Lung (tissue), 12 donors: ENCODE measurements around the gene COL4A3. TPM values are rescaled to one million over a fixed set of nuclear protein-coding genes. Genes with fewer than 3 reads are reported as not detected.

ENCODE experiments used
- ATAC-seq: fragments of 200-7000 bp; cut with Tn5 transposase; one replicate; pipeline ENCODE4 v1.9.1; 2020; ENCODE audit warnings: moderate number of reproducible peaks; ENCODE audit not compliant: insufficient read depth, low FRiP score
- DNase-seq, 3 donors: peaks; one replicate each; pipeline ENCODE4 v3.0.0-alpha.2; 2013 to 2017
- H3K27ac ChIP-seq, 2 donors: one replicate each; pipeline ENCODE4 v1.5.1; 2013; ENCODE audit warnings: mild to moderate bottlenecking in 2 of 2, moderate library complexity in 2 of 2, control low read depth in 1 of 2, inconsistent platforms in 1 of 2, low read depth in 1 of 2, low read length in 1 of 2
- H3K27me3 ChIP-seq, 3 donors: one replicate each; pipeline ENCODE4 v1.5.1; 2013; ENCODE audit warnings: low read length in 2 of 3; ENCODE audit not compliant: control insufficient read depth in 3 of 3, insufficient read depth in 3 of 3
- H3K36me3 ChIP-seq, 4 donors: one replicate each; pipeline ENCODE4 v1.5.1; 2013; ENCODE audit warnings: low read length in 4 of 4, mild to moderate bottlenecking in 1 of 4, moderate library complexity in 1 of 4; ENCODE audit not compliant: control insufficient read depth in 4 of 4, insufficient read depth in 4 of 4
- H3K4me1 ChIP-seq, 5 donors: one replicate each; pipeline ENCODE4 v1.5.1; 2013; ENCODE audit warnings: low read length in 5 of 5, mild to moderate bottlenecking in 2 of 5, moderate library complexity in 1 of 5; ENCODE audit not compliant: control insufficient read depth in 5 of 5, insufficient read depth in 5 of 5
- H3K4me3 ChIP-seq: one replicate; pipeline ENCODE4 v1.5.1; 2013; ENCODE audit warnings: mild to moderate bottlenecking, control low read depth, moderate library complexity
- H3K9ac ChIP-seq, 2 donors: one replicate each; pipeline ENCODE4 v1.5.1; 2013; ENCODE audit warnings: low read length in 2 of 2, control low read depth in 1 of 2; ENCODE audit not compliant: insufficient read depth in 1 of 2
- H3K9me3 ChIP-seq, 4 donors: one replicate each; pipeline ENCODE4 v1.5.1; 2013; ENCODE audit warnings: low read length in 3 of 4, mild to moderate bottlenecking in 1 of 4, moderate library complexity in 1 of 4; ENCODE audit not compliant: control insufficient read depth in 4 of 4, insufficient read depth in 3 of 4
- CTCF ChIP-seq: IDR thresholded peaks from 2 replicates; pipeline ENCODE4 v1.5.1; 2012; ENCODE audit warnings: mild to moderate bottlenecking; ENCODE audit errors: control extremely low read depth, extremely low read depth
- WGBS, 2 donors: extraction: QIAGEN DNeasy Blood & Tissue Kit; methylation state at CpG; one replicate each; pipeline ENCODE4 v1.1.7; 2013; 5-methylcytosine and 5-hydroxymethylcytosine counted together
- polyA plus RNA-seq, 2 donors: library from polyadenylated mRNA; stranded (reverse); fragments of 200-250 nt; gene quantifications; one replicate each; pipeline ENCODE4 v1.2.1, GENCODE V29; 2013
- total RNA-seq, 2 donors: library from RNA; depleted of rRNA in 1 of 2; stranded (reverse); fragments of >200 nt in 1 of 2; gene quantifications; one replicate each; pipeline ENCODE4 v1.2.1, GENCODE V29; 2014 to 2021
- donor health status: control.
- donor health status: control.
- donor health status: Bipolar disorder and iron deficiency.
- donor health status: healthy.
- donor health status: DM: yes; HTN: yes; CAD: no.

Gene COL4A3
- total and polyA plus RNA-seq, 4 donors, result 3.5 to 34.2 (median 20.2) TPM

- 89 to 90% methylated on average over 33 of the region's 33 CpGs for WGBS, 2 donors
- H3K27ac ChIP-seq, result no peak overlapping the region
- no peaks in the 10 kb centered on the region for H3K27me3 ChIP-seq
- no peak overlapping the region for H3K9ac ChIP-seq
- TF ChIP-seq CTCF, result no peak
- no peaks in the 10 kb centered on the region for H3K36me3 ChIP-seq
- peaks cover 0 to 4% (median 0%) of the 10 kb centered on the region in 5 donors for H3K4me1 ChIP-seq
- H3K9me3 ChIP-seq, result peaks cover 0 to 3% (median 0%) of the 10 kb centered on the region in 4 donors
- DNase-seq (no peak), ATAC-seq (no peak)
- H3K4me3 ChIP-seq, result no peak overlapping the region
Observed at GRCh38 chr2:227320305-227321094, 156.1 kb downstream of the COL4A3 start.

GRCh38 chr2:227322530-227323205 lies 158.2 kb downstream of the COL4A3 start:
- 76 to 90% methylated on average over 5 of the region's 5 CpGs for WGBS, 2 donors

GRCh38 chr2:227323818-227324217 lies 159.4 kb downstream of the COL4A3 start:
- Histone ChIP-seq H3K4me1 (peaks cover 0 to 15% (median 8%) of the 10 kb centered on the region in 5 donors), H3K27ac (no peak overlapping the region), H3K36me3 (no peaks in the 10 kb centered on the region), H3K9me3 (peaks cover 0 to 3% (median 0%) of the 10 kb centered on the region in 4 donors), H3K9ac (no peak overlapping the region), H3K27me3 (no peaks in the 10 kb centered on the region), H3K4me3 (no peak overlapping the region)
- 97% methylated on average over 4 of the region's 4 CpGs for WGBS, 2 donors
- DNase-seq (no peak), ATAC-seq (no peak)
- no peak for TF ChIP-seq CTCF

More at GRCh38 chr2:227322530-227323205, 158.2 kb downstream of the COL4A3 start:
- Histone ChIP-seq H3K9me3 (peaks cover 0 to 3% (median 0%) of the 10 kb centered on the region in 4 donors), H3K9ac (no peak overlapping the region), H3K27me3 (no peaks in the 10 kb centered on the region), H3K4me3 (no peak overlapping the region), H3K4me1 (peaks cover 0 to 15% (median 8%) of the 10 kb centered on the region in 5 donors), H3K36me3 (no peaks in the 10 kb centered on the region), H3K27ac (no peak overlapping the region)
- DNase-seq (no peak), ATAC-seq (no peak)
- TF ChIP-seq CTCF, result no peak
